Mammary microvascular endothelial cell (primary cell): Measurements from ENCODE around the gene SFRP4. TPM values are rescaled to one million over a fixed set of nuclear protein-coding genes. Genes with fewer than 3 reads are reported as not detected.

ENCODE experiments used
- total RNA-seq: library from RNA; depleted of rRNA; stranded (reverse); fragments of >200 nt; gene quantifications from 2 replicates; pipeline ENCODE4 v1.2.3, GENCODE V29; 2015

SFRP4 gene
- 0.33 TPM in 1 of 2 replicates, not detected in the other for total RNA-seq

DNA sequence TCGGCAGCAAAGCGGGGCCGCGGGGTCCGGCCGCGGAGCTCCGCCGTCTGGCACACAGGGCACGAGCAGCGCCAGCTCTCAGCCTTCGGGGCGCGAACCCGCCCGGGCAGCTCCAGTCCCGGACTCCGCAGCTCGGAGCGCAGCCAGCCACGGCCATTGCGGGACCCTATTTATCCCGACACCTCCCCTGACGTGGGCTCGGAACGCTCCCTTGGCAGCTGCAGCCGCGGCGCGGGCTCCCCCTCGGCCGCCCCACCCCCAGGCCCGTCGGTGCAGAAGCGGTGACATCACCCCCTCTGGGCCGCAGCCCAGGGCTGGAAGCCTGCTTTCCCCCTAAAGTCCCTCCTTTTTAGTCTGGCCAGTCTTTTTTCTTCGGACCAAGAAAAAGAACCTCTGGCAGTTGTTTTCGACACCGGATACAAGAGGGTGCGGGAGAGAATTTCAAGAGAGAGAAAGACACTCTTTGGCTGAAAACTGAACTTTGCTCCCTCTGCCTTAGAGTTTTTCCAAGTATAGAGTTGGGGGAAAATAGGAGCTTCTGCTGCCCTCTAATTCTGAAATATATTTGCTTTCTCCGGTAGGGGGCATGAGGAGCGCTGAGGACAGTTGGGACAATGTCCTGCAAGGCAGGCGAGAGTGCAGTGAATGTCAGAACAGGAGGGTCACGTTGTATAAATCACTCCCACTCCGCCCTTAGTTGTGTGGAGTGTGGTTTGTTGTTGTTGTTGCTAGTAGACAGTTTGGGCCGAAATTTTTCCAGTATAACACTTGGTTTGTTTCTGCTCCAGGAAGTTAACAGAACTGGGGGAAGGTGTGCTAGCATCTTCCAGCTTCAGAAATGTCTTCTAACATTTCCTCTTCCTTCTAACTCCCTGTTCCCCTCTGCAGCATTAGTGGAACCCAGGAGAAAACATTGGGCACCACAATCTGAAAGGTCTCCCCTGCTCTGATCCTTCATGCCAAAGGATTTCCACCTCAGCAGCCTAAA is at the start of gene SFRP4:
Gene SFRP4 (minus strand): TSS at position 145 of the 988 bp plus-strand sequence. CDS start 280 bp downstream, outside the sequence.

GRCh38 chr7:37920305-37920848 is 3.8 kb upstream of the SFRP4 start, which contains the start of gene EPDR1:
Gene EPDR1, plus strand, starts transcription at chr7:37920640. Its CDS starts 300 bp downstream, at chr7:37920940.

Other genes with a start within 250 kb of the SFRP4 start
- gene GPR141, start 233.1 kb downstream of the SFRP4 start, total RNA-seq: not detected in 2 replicates
- not detected in 2 replicates for gene NME8, start 68.2 kb downstream of the SFRP4 start, total RNA-seq
- gene EPDR1, start 3.8 kb upstream of the SFRP4 start, total RNA-seq: 6.3 TPM in 2 replicates